ENCODE measurements around the gene PTPRG.

- TF ChIP-seq CTCF (IDR thresholded peaks at IDR 0.05; ENCODE audit: low read depth, low read length, poor library complexity, severe bottlenecking) (no peak), EZH2phosphoT487 (IDR thresholded peaks at IDR 0.05; ENCODE audit: borderline replicate concordance, low read length) (no peak)
Observed at GRCh38 chr3:62220616-62221015, 659.2 kb downstream of the PTPRG start.

Measured in DOHH2 (cell line).